GM23338 (cell line): ENCODE measurements around the gene PSMB3. TPM values are rescaled to one million over a fixed set of nuclear protein-coding genes. Genes with fewer than 3 reads are reported as not detected.

Experiments used
- ATAC-seq: fragments of 200-7000 bp; cut with Tn5 transposase; 3 replicates; pipeline ENCODE4 v1.9.1; 2020
- DNase-seq: peaks from one replicate; pipeline ENCODE4 v3.0.0-alpha.2; 2015; ENCODE audit warnings: low spot score
- H2AFZ ChIP-seq: fragments of 200-600 bp; sonication (generic); 2 replicates; pipeline ENCODE4 v1.8.0; 2016; ENCODE audit warnings: antibody characterized with exemption, mild to moderate bottlenecking, moderate library complexity
- H3F3A ChIP-seq: fragments of 200-600 bp; sonication (generic); replicated peaks from 2 replicates; pipeline ENCODE4 v1.8.0; 2017; ENCODE audit warnings: antibody characterized with exemption, mixed run types, low read depth
- H3K27ac ChIP-seq: fragments of 200-600 bp; sonication (generic); 2 replicates; pipeline ENCODE4 v1.6.1; 2016; ENCODE audit warnings: low read depth
- H3K27me3 ChIP-seq: fragments of 200-600 bp; sonication (generic); 2 replicates; pipeline ENCODE4 v1.8.0; 2016; ENCODE audit warnings: mild to moderate bottlenecking, mixed run types, moderate library complexity; ENCODE audit not compliant: insufficient read depth
- H3K36me3 ChIP-seq: fragments of 200-600 bp; sonication (generic); 2 replicates; pipeline ENCODE4 v1.8.0; 2016; ENCODE audit warnings: mild to moderate bottlenecking; ENCODE audit not compliant: insufficient read depth
- H3K4me1 ChIP-seq: fragments of 200-600 bp; sonication (generic); 2 replicates; pipeline ENCODE4 v1.8.0; 2016; ENCODE audit warnings: mild to moderate bottlenecking, moderate library complexity; ENCODE audit not compliant: insufficient read depth
- H3K4me2 ChIP-seq: fragments of 200-600 bp; sonication (generic); 2 replicates; pipeline ENCODE4 v1.7.1; 2017; ENCODE audit warnings: mixed run types
- H3K4me3 ChIP-seq: fragments of 200-600 bp; sonication (generic); 2 replicates; pipeline ENCODE4 v1.6.1; 2016; ENCODE audit warnings: mixed run types
- H3K79me2 ChIP-seq: fragments of 200-600 bp; sonication (generic); replicated peaks from 2 replicates; pipeline ENCODE4 v1.8.0; 2017; ENCODE audit warnings: mild to moderate bottlenecking; ENCODE audit not compliant: insufficient read depth
- H3K9me2 ChIP-seq: fragments of 200-600 bp; sonication (generic); 2 replicates; pipeline ENCODE4 v1.8.0; 2017; ENCODE audit not compliant: insufficient read depth
- H4K20me1 ChIP-seq: fragments of 200-600 bp; sonication (generic); replicated peaks from 2 replicates; pipeline ENCODE4 v1.8.0; 2017; ENCODE audit warnings: mild to moderate bottlenecking; ENCODE audit not compliant: insufficient read depth
- H3K27ac Mint-ChIP-seq: 2 replicates; pipeline ENCODE4 v1.8.0; 2020; ENCODE audit warnings: inconsistent platforms, mild to moderate bottlenecking, moderate library complexity, mixed read lengths
- H3K27me3 Mint-ChIP-seq: 3 replicates; pipeline ENCODE4 v1.8.0; 2022; ENCODE audit warnings: low read depth, mild to moderate bottlenecking, moderate library complexity, mixed read lengths, inconsistent platforms; ENCODE audit not compliant: insufficient read depth, poor library complexity
- H3K36me3 Mint-ChIP-seq: 3 replicates; pipeline ENCODE4 v1.8.0; 2021; ENCODE audit warnings: low read depth, mild to moderate bottlenecking, inconsistent platforms, moderate library complexity, mixed read lengths
- H3K4me1 Mint-ChIP-seq: 3 replicates; pipeline ENCODE4 v1.8.0; 2020; ENCODE audit warnings: mild to moderate bottlenecking, inconsistent platforms, mixed read lengths
- H3K4me3 Mint-ChIP-seq: 3 replicates; pipeline ENCODE4 v1.8.0; 2021; ENCODE audit warnings: moderate library complexity, mild to moderate bottlenecking, inconsistent platforms, mixed read lengths
- H3K9me3 Mint-ChIP-seq: 3 replicates; pipeline ENCODE4 v1.8.0; 2020; ENCODE audit warnings: moderate library complexity, mild to moderate bottlenecking, inconsistent platforms, mixed read lengths
- EZH2 ChIP-seq: fragments of 200-600 bp; sonication (generic); IDR thresholded peaks from one replicate; pipeline ENCODE4 v1.8.0; 2017; ENCODE audit warnings: antibody characterized with exemption, mild to moderate bottlenecking, low read depth; ENCODE audit not compliant: unreplicated experiment
- POLR2AphosphoS5 ChIP-seq: IDR thresholded peaks from 2 replicates; pipeline ENCODE4 v1.6.1; 2016; ENCODE audit warnings: antibody characterized with exemption, low read depth
- polyA plus RNA-seq: library from polyadenylated mRNA; unstranded; fragments of >200 nt; fragmentation: Nextera tagmentation; extraction: Ambion mirVana; gene quantifications from 2 replicates; pipeline ENCODE4 v1.2.1, GENCODE V29; 2016
- total RNA-seq: library from RNA; depleted of rRNA; stranded (reverse); fragments of >200 nt; shearing (Covaris generic); gene quantifications from 2 replicates; pipeline ENCODE4 v1.2.3, GENCODE V29; 2014
- TF ChIP-seq, protein P1 (sequence below), 2 experiments: fragments of 200-600 bp in 1 of 2; sonication (generic) in 1 of 2; conservative IDR thresholded peaks; 2 replicates each; pipeline versions ENCODE4 v1.5.1 to v1.6.1; 2016 to 2017; ENCODE audit warnings: antibody characterized with exemption in 2 of 2, low read depth in 2 of 2, mild to moderate bottlenecking in 2 of 2, moderate library complexity in 1 of 2

PSMB3 gene
- total and polyA plus RNA-seq, 2 experiments from 2014 or later = 250 to 523 TPM

DNA sequence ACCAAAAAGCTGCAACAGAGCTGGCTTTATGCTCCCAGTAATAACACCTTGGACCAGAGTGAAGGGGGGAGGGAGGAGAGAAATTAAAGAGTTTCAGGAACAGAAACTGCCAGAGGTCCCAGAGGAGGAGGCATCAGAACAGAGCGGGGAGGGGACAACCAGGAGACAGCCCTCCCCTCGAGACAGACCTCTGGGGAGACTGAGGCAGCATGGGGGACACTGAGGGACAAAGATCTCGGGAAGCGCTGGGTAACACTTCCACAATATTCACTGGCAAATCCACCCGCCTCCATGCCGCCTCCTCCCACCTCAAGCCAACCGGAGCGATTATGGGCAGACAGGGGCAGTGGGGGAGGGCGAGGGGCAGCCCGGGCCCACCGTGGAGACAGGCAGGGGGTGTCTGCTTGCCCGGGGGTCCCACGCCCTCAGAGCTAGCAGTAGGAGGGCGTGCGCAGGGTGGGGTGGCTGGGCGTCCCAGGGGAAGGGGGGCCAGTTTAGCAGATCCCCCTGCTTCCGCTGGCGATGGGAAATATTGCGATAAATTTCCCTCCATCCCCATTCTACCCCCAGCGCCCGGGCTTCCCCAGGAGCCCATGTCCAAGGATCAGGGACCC lies 5.6 kb upstream of the PSMB3 start:
- peaks cover 60% of the 10 kb centered on the region for H3K79me2 ChIP-seq
- H3K9me2 ChIP-seq = no peaks in the 10 kb centered on the region
- peaks cover 41% of the 10 kb centered on the region for H4K20me1 ChIP-seq
- DNase-seq (no peak), ATAC-seq (no peak)
- H3K4me3 ChIP-seq = peak overlapping the region; percentile 99
- Mint-ChIP-seq H3K9me3 (peaks cover 5% of the 10 kb centered on the region), H3K4me1 (peaks cover 51% of the 10 kb centered on the region), H3K4me3 (peak overlapping the region; percentile 97), H3K27ac (peak overlapping the region; percentile 22; the same call in 1 of the 2 replicates), H3K27me3 (peaks cover 46% of the 10 kb centered on the region), H3K36me3 (peaks cover 15% of the 10 kb centered on the region)
- peaks cover 16% of the 10 kb centered on the region for H3K27me3 ChIP-seq
- H3K4me2 ChIP-seq = peak overlapping the region; percentile 84
- peaks cover 50% of the 10 kb centered on the region for H3K4me1 ChIP-seq
- H2AFZ ChIP-seq = no peak overlapping the region
- no peak for TF ChIP-seq EZH2
- H3K36me3 ChIP-seq = no peaks in the 10 kb centered on the region
- peak overlapping the region; percentile 56; the same call in 1 of the 2 replicates for H3K27ac ChIP-seq
- peaks cover 3% of the 10 kb centered on the region; the same call in 1 of the 2 replicates for H3F3A ChIP-seq

DNA sequence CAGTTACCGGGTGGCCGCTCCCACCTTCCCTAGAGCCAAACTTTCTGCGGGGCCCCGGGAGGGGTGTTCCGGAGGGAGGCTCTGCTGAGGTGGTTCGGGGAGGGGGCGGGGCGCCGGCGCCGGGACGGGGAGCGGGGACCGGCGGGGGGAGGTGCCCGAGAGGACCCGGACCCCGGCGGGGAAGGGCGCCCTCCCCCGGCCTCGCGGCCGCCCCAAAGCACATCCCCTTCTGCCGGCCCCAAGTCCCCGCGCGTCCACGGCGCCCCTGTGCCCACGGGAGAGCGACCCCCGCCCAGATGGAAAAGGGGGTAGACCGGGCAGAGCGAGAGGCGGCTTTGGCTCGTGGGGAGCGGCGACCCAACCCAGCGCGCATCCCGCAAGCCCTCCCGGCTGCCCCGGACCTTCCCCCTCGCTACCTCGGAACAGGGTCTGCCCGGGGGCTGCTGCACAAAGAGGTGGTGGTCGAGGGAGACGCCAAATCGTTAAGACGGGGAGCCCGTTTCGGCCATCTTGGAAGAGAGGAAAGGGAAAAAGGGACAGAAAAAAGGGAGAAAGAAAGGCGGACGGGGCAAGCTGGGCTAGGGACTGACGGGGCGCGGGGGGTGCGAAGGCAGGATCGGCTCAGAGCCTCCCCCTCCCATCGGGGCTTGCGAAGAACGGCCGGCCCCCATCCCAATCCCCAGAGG lies 4.9 kb upstream of the PSMB3 start:
- Histone ChIP-seq H2AFZ (no peak overlapping the region), H3K4me3 (peak overlapping the region; percentile 99), H3K36me3 (no peaks in the 10 kb centered on the region), H3K9me2 (no peaks in the 10 kb centered on the region), H3K27me3 (peaks cover 16% of the 10 kb centered on the region), H4K20me1 (peaks cover 38% of the 10 kb centered on the region), H3K4me2 (peak overlapping the region; percentile 84), H3K27ac (peak overlapping the region; percentile 97), H3F3A (peaks cover 3% of the 10 kb centered on the region; the same call in 1 of the 2 replicates), H3K79me2 (peaks cover 53% of the 10 kb centered on the region), H3K4me1 (peaks cover 50% of the 10 kb centered on the region)
- TF ChIP-seq EZH2 = no peak
- TF ChIP-seq, protein P1, sequence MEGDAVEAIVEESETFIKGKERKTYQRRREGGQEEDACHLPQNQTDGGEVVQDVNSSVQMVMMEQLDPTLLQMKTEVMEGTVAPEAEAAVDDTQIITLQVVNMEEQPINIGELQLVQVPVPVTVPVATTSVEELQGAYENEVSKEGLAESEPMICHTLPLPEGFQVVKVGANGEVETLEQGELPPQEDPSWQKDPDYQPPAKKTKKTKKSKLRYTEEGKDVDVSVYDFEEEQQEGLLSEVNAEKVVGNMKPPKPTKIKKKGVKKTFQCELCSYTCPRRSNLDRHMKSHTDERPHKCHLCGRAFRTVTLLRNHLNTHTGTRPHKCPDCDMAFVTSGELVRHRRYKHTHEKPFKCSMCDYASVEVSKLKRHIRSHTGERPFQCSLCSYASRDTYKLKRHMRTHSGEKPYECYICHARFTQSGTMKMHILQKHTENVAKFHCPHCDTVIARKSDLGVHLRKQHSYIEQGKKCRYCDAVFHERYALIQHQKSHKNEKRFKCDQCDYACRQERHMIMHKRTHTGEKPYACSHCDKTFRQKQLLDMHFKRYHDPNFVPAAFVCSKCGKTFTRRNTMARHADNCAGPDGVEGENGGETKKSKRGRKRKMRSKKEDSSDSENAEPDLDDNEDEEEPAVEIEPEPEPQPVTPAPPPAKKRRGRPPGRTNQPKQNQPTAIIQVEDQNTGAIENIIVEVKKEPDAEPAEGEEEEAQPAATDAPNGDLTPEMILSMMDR (conservative IDR thresholded peaks at IDR 0.05; ENCODE audit: low read depth in 2 of 2) = peak in 1 of 2 experiments; percentile 40; a peak in 2 of 4 replicates
- H3K9me3 Mint-ChIP-seq = peaks cover 5% of the 10 kb centered on the region
- peaks cover 13% of the 10 kb centered on the region for H3K36me3 Mint-ChIP-seq
- peaks cover 44% of the 10 kb centered on the region for H3K4me1 Mint-ChIP-seq
- H3K27ac Mint-ChIP-seq = peak overlapping the region; percentile 92
- H3K4me3 Mint-ChIP-seq = peak overlapping the region; percentile 97
- H3K27me3 Mint-ChIP-seq = peaks cover 52% of the 10 kb centered on the region
- peak; percentile 2 for ATAC-seq
- DNase-seq = peak; percentile 55

DNA sequence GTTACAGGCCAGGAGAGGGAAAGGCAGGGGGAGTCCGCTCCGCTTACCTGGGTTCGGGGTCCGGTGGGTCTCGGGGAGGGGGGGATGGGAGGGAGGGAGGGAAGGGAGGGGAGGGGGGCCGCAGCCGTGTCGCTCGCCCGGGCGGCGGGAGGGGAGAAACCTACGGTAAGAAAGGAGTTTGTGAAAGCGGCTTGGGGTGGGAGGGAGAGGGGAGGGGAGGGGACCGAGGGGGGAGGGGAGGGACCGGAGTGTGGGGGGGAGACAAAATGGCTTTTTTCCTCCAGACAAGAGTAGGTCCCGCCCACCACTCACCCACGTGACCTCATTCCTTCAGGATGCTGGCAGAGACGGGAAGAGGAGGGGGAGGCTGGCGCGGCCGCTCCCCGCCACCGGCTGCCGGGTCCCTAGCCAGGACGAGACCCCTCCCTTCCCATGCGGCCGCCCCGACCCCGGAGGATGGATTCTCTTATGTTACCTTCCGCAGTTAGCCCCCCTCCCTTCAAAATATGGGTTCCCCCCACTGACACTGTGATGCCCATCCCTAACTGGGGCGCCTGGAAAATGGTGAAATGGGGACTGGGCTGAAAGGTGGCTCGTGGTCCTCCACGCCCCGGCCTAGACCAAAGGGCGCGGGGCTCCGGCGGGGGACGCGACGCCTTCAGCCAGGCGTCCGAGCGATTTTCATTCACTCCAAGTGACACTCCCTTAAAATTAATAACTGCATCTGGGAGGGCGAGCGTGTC lies 4.2 kb upstream of the PSMB3 start, which contains the start of gene PCGF2:
PCGF2 (minus strand) TSS at position 188 of the 743 bp plus-strand sequence. CDS start 7,934 bp downstream, outside the sequence.
- peaks cover 3% of the 10 kb centered on the region; the same call in 1 of the 2 replicates for H3F3A ChIP-seq
- no peaks in the 10 kb centered on the region for H3K36me3 ChIP-seq
- H3K79me2 ChIP-seq = peaks cover 51% of the 10 kb centered on the region
- peak within 1 kb of the TSS; percentile 99 for H3K4me3 ChIP-seq
- peak within 1 kb of the TSS; percentile 96 for H3K4me2 ChIP-seq
- DNase-seq = peak; percentile 98
- Mint-ChIP-seq H3K4me3 (peak within 1 kb of the TSS; percentile 97), H3K27ac (peak within 1 kb of the TSS; percentile 92), H3K27me3 (peaks cover 53% of the 10 kb centered on the region), H3K4me1 (peaks cover 37% of the 10 kb centered on the region), H3K9me3 (peaks cover 5% of the 10 kb centered on the region), H3K36me3 (peaks cover 14% of the 10 kb centered on the region)
- peak within 1 kb of the TSS; percentile 38; the same call in 1 of the 2 replicates for H2AFZ ChIP-seq
- H3K27me3 ChIP-seq = peaks cover 16% of the 10 kb centered on the region
- peaks cover 49% of the 10 kb centered on the region for H3K4me1 ChIP-seq
- TF ChIP-seq POLR2AphosphoS5 = peak; percentile 67
- TF ChIP-seq, protein P1 (conservative IDR thresholded peaks at IDR 0.05; ENCODE audit: low read depth in 2 of 2) = no peak
- H3K27ac ChIP-seq = peak within 1 kb of the TSS; percentile 97
- H4K20me1 ChIP-seq = peaks cover 40% of the 10 kb centered on the region
- H3K9me2 ChIP-seq = no peaks in the 10 kb centered on the region
- peak; percentile 6 for ATAC-seq
